Astrocyte (in vitro differentiated cells and primary cell): Measurements from ENCODE around the gene ANGPTL8.

Experiments
- EZH2 ChIP-seq: IDR thresholded peaks from 2 replicates; pipeline ENCODE4 v1.6.1; 2012; ENCODE audit warnings: mild to moderate bottlenecking, low read length, inconsistent platforms; ENCODE audit not compliant: insufficient read depth
- TF ChIP-seq, protein P1 (sequence below): IDR thresholded peaks from 2 replicates; pipeline ENCODE4 v1.5.1; 2011; ENCODE audit warnings: low read depth, mild to moderate bottlenecking, inconsistent platforms, low read length, moderate library complexity; ENCODE audit not compliant: insufficient read depth

DNA sequence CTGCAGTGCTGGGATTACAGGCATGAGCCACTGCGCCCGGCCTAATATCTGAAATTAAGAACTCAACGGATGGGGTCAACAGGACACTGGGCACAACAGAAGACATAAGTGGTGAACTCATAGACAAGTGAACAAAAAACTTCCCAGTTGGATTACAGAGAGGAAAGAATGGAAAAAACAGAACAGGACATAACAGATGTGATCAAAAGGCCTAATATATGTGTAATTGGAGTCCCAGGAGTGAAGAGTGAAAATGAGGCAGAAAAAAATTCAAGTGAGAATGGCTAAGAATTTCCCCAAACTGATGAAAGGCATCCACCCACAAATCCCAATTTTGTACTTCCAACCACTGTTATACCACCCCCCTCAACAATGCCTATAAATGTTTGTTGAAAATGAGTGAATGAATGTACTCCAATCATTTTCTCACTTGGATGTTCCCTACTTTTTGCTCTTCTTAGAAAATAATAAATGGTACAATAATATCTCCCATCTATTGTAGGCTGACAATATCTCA lies 18.3 kb upstream of the ANGPTL8 start:
- TF ChIP-seq, protein P1, sequence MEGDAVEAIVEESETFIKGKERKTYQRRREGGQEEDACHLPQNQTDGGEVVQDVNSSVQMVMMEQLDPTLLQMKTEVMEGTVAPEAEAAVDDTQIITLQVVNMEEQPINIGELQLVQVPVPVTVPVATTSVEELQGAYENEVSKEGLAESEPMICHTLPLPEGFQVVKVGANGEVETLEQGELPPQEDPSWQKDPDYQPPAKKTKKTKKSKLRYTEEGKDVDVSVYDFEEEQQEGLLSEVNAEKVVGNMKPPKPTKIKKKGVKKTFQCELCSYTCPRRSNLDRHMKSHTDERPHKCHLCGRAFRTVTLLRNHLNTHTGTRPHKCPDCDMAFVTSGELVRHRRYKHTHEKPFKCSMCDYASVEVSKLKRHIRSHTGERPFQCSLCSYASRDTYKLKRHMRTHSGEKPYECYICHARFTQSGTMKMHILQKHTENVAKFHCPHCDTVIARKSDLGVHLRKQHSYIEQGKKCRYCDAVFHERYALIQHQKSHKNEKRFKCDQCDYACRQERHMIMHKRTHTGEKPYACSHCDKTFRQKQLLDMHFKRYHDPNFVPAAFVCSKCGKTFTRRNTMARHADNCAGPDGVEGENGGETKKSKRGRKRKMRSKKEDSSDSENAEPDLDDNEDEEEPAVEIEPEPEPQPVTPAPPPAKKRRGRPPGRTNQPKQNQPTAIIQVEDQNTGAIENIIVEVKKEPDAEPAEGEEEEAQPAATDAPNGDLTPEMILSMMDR, result no peak
- no peak for TF ChIP-seq EZH2
